Activated CD8-positive, alpha-beta T cell treated with anti-CD3 and anti-CD28 coated beads for 36 hours (primary cell): ENCODE data around the gene SLC14A1. TPM values are rescaled to one million over a fixed set of nuclear protein-coding genes. Genes with fewer than 3 reads are reported as not detected.

Experiments used
- ATAC-seq: fragments of 200-7000 bp; cut with Tn5 transposase; one replicate; pipeline ENCODE4 v1.10.0; 2021; ENCODE audit warnings: mild to moderate bottlenecking, moderate library complexity
- CTCF ChIA-PET: fragments of 350-600 bp; sonication (Branson Sonifier 250); formaldehyde crosslinking; loops from one replicate; lab custom pipeline; 2021; ENCODE audit warnings: antibody characterized with exemption; lab: Charles Lee
- POLR2A ChIA-PET: fragments of 350-600 bp; sonication (Branson Sonifier 250); formaldehyde crosslinking; loops from one replicate; lab custom pipeline; 2021; ENCODE audit warnings: antibody characterized with exemption; lab: Charles Lee
- DNase-seq: peaks from one replicate; pipeline ENCODE4 v3.0.0-alpha.2; 2020
- H3K27ac Mint-ChIP-seq: one replicate; pipeline ENCODE4 v1.8.0; 2021; ENCODE audit warnings: mild to moderate bottlenecking, mixed read lengths
- H3K27me3 Mint-ChIP-seq: one replicate; pipeline ENCODE4 v1.8.0; 2021; ENCODE audit warnings: mixed read lengths
- H3K36me3 Mint-ChIP-seq: one replicate; pipeline ENCODE4 v1.8.0; 2021; ENCODE audit warnings: low read depth, mixed read lengths
- H3K4me1 Mint-ChIP-seq: one replicate; pipeline ENCODE4 v1.8.0; 2021; ENCODE audit warnings: low read depth, mixed read lengths
- H3K4me3 Mint-ChIP-seq: one replicate; pipeline ENCODE4 v1.8.0; 2021; ENCODE audit warnings: mild to moderate bottlenecking, moderate library complexity, mixed read lengths
- H3K9me3 Mint-ChIP-seq: one replicate; pipeline ENCODE4 v1.8.0; 2021; ENCODE audit warnings: mixed read lengths
- intact Hi-C: fragments of 100-400 bp; cut with micrococcal nuclease; formaldehyde crosslinking; loops from one replicate; pipeline ENCODE4 v1.10.0; 2022
- total RNA-seq, 2 experiments: library from RNA; stranded (reverse); gene quantifications; one replicate each; pipeline ENCODE4 v1.2.3, GENCODE V29; 2021
- TF ChIP-seq, protein P1 (sequence below): fragments of 200-600 bp; IDR thresholded peaks from one replicate; pipeline ENCODE4 v1.8.0; 2022; ENCODE audit warnings: antibody characterized with exemption, mild to moderate bottlenecking

SLC14A1 gene
- total RNA-seq, 2 experiments from 2014 or later: 3.1 TPM

GRCh38 chr18:45725336-45725735, 1.4 kb downstream of the SLC14A1 start:
- DNase-seq: no peak
- ATAC-seq: no peak
- TF ChIP-seq, protein P1, sequence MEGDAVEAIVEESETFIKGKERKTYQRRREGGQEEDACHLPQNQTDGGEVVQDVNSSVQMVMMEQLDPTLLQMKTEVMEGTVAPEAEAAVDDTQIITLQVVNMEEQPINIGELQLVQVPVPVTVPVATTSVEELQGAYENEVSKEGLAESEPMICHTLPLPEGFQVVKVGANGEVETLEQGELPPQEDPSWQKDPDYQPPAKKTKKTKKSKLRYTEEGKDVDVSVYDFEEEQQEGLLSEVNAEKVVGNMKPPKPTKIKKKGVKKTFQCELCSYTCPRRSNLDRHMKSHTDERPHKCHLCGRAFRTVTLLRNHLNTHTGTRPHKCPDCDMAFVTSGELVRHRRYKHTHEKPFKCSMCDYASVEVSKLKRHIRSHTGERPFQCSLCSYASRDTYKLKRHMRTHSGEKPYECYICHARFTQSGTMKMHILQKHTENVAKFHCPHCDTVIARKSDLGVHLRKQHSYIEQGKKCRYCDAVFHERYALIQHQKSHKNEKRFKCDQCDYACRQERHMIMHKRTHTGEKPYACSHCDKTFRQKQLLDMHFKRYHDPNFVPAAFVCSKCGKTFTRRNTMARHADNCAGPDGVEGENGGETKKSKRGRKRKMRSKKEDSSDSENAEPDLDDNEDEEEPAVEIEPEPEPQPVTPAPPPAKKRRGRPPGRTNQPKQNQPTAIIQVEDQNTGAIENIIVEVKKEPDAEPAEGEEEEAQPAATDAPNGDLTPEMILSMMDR: no peak
- intact Hi-C loops: no loop called here
- POLR2A ChIA-PET: interaction anchor here (0.8 to 1.1 kb wide), 2 partner anchors 11 to 51 kb away, joined by 3 to 5 read pairs; no protein-coding TSS in a partner anchor
- Mint-ChIP-seq H3K4me1 (no peaks in the 10 kb centered on the region), H3K27ac (no peak overlapping the region), H3K4me3 (no peak overlapping the region), H3K9me3 (no peaks in the 10 kb centered on the region), H3K36me3 (no peaks in the 10 kb centered on the region), H3K27me3 (peaks cover 5% of the 10 kb centered on the region)
- CTCF ChIA-PET: interaction anchor here (0.9 to 11.1 kb wide), 10 partner anchors 9 to 348 kb away, joined by 3 to 113 read pairs (median 4); no protein-coding TSS in a partner anchor

DNA sequence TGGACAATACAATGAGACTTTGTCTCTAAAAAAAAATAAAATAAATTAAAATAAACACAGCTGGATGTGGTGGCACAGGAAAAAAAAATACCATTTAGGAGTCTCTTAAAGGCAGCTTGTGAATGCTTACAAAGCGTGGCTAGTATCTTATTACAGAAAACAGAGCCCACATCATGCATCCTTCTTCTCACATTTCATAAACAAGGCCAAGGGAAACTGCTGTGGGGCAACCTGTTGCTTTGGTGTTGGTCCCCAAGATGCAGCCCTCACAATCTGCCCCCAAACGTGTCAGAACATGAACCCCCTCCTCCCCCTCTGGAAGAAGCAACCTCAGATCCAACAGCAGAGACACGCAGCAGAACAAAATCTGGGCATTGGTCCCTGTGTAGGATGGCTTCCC, 2.6 kb downstream of the SLC14A1 start:
- no peak overlapping the region for H3K4me3 Mint-ChIP-seq
- H3K27me3 Mint-ChIP-seq: peaks cover 2% of the 10 kb centered on the region
- no peaks in the 10 kb centered on the region for H3K9me3 Mint-ChIP-seq
- POLR2A ChIA-PET: no interaction called here
- H3K36me3 Mint-ChIP-seq: no peaks in the 10 kb centered on the region
- CTCF ChIA-PET: interaction anchor here (1.5 to 11.1 kb wide), 3 partner anchors 61 to 152 kb away, joined by 3 to 113 read pairs (median 55); no protein-coding TSS in a partner anchor
- H3K27ac Mint-ChIP-seq: no peak overlapping the region
- H3K4me1 Mint-ChIP-seq: no peaks in the 10 kb centered on the region
- TF ChIP-seq, protein P1: no peak
- no peak for DNase-seq
- ATAC-seq: no peak
- intact Hi-C loops: no loop called here

- Mint-ChIP-seq H3K4me3 (no peak overlapping the region), H3K4me1 (no peaks in the 10 kb centered on the region), H3K9me3 (no peaks in the 10 kb centered on the region), H3K27me3 (peaks cover 2% of the 10 kb centered on the region), H3K27ac (no peak overlapping the region), H3K36me3 (no peaks in the 10 kb centered on the region)
- ChIA-PET CTCF (interaction anchor here (2.0 to 11.1 kb wide), 3 partner anchors 62 to 347 kb away, joined by 5 to 113 read pairs (median 55); no protein-coding TSS in a partner anchor), POLR2A (no interaction called here)
- DNase-seq (no peak), ATAC-seq (no peak)
- TF ChIP-seq, protein P1: no peak
- intact Hi-C loops: no loop called here
These were observed 3.1 kb downstream of the SLC14A1 start for GRCh38 chr18:45727068-45727467.

GRCh38 chr18:45728336-45729010, 4.5 kb downstream of the SLC14A1 start:
- ATAC-seq: no peak

More at GRCh38 chr18:45728336-45729010, 4.5 kb downstream of the SLC14A1 start:
- intact Hi-C loops: no loop called here
- Mint-ChIP-seq H3K9me3 (no peaks in the 10 kb centered on the region), H3K4me3 (no peak overlapping the region), H3K27me3 (no peaks in the 10 kb centered on the region), H3K4me1 (no peaks in the 10 kb centered on the region), H3K36me3 (no peaks in the 10 kb centered on the region), H3K27ac (no peak overlapping the region)
- no peak for DNase-seq
- CTCF ChIA-PET: interaction anchor here (0.7 to 11.1 kb wide), 5 partner anchors 8 to 345 kb away, joined by 3 to 113 read pairs (median 5); no protein-coding TSS in a partner anchor
- TF ChIP-seq, protein P1: no peak
- POLR2A ChIA-PET: interaction anchor here (0.6 kb wide), 1 partner anchor 345 kb away, joined by 3 read pairs; no protein-coding TSS in a partner anchor
